Measurements from ENCODE around the gene HOXA13.

HOXA13 gene

GRCh38 chr7:27175626-27176523 is 24.0 kb downstream of the HOXA13 start (continued):
- TF ChIP-seq ZNF510 (tag by site-specific recombination; IDR thresholded peaks at IDR 0.05; ENCODE audit: insufficient replicate concordance) (no peak), FEZF1 (tag by site-specific recombination; IDR thresholded peaks at IDR 0.05) (peak; percentile 51; the same call in 1 of the 2 replicates), ZNF121 (tag by site-specific recombination; IDR thresholded peaks at IDR 0.05) (no peak), ZXDB (tag by site-specific recombination; IDR thresholded peaks at IDR 0.05) (0 out of 2 replicates have a peak, but pooled peaks have one; percentile 8), ZNF658 (tag by site-specific recombination; IDR thresholded peaks at IDR 0.05) (no peak), ZBTB7A (tag by site-specific recombination; IDR thresholded peaks at IDR 0.05; ENCODE audit: low read depth) (no peak), TCF7L2 (IDR thresholded peaks at IDR 0.05; ENCODE audit: borderline replicate concordance, low read depth, low read length) (no peak), ZBTB17 (tag by site-specific recombination; IDR thresholded peaks at IDR 0.05) (peak; percentile 55; the same call in 1 of the 2 replicates), ZNF596 (tag by site-specific recombination; IDR thresholded peaks at IDR 0.05) (peak; percentile 55; the same call in 1 of the 2 replicates), ZIC2 (tag by site-specific recombination; IDR thresholded peaks at IDR 0.05) (0 out of 2 replicates have a peak, but pooled peaks have one; percentile 18), SCRT1 (tag by site-specific recombination; IDR thresholded peaks at IDR 0.05; ENCODE audit: borderline replicate concordance) (0 out of 2 replicates have a peak, but pooled peaks have one; percentile 28), ZBTB1 (tag by site-specific recombination; IDR thresholded peaks at IDR 0.05) (no peak), ZNF366 (tag by site-specific recombination; conservative IDR thresholded peaks at IDR 0.05) (peak; percentile 84), ZBTB20 (tag by site-specific recombination; IDR thresholded peaks at IDR 0.05) (no peak), ZNF26 (tag by site-specific recombination; IDR thresholded peaks at IDR 0.05) (no peak), ZNF2 (tag by site-specific recombination; IDR thresholded peaks at IDR 0.05) (no peak)
- TF ChIP-seq, protein P1, sequence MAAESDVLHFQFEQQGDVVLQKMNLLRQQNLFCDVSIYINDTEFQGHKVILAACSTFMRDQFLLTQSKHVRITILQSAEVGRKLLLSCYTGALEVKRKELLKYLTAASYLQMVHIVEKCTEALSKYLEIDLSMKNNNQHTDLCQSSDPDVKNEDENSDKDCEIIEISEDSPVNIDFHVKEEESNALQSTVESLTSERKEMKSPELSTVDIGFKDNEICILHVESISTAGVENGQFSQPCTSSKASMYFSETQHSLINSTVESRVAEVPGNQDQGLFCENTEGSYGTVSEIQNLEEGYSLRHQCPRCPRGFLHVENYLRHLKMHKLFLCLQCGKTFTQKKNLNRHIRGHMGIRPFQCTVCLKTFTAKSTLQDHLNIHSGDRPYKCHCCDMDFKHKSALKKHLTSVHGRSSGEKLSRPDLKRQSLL (tag by site-specific recombination; IDR thresholded peaks at IDR 0.05) = 0 out of 2 replicates have a peak, but pooled peaks have one; percentile 10
- TF ChIP-seq, protein P2, sequence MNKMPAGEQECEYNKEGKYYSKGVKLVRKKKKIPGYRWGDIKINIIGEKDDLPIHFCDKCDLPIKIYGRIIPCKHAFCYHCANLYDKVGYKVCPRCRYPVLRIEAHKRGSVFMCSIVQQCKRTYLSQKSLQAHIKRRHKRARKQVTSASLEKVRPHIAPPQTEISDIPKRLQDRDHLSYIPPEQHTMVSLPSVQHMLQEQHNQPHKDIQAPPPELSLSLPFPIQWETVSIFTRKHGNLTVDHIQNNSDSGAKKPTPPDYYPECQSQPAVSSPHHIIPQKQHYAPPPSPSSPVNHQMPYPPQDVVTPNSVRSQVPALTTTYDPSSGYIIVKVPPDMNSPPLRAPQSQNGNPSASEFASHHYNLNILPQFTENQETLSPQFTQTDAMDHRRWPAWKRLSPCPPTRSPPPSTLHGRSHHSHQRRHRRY (tag by site-specific recombination; IDR thresholded peaks at IDR 0.05) = no peak

- ChIA-PET POLR2A (interaction anchor here (0.6 to 11.2 kb wide), 12 partner anchors 9 to 1312 kb away, joined by 3 to 237 read pairs (median 4); partner anchors contain the start of genes CBX3, HOXA11, HOXA13 and HOXA3), CTCF (interaction anchor here (0.7 to 2.2 kb wide), 2 partner anchors 9 to 466 kb away, joined by 3 to 7 read pairs; partner anchors contain the start of gene HOXA11)
- Histone ChIP-seq H3K9me3 (ENCODE audit: control insufficient read depth, insufficient read depth, low read depth, low read length) (no peaks in the 10 kb centered on the region), H3K27ac (ENCODE audit: extremely low read depth, low read depth, low read length) (peak overlapping the region; percentile 100), H3K4me3 (ENCODE audit: low read depth, low read length) (peak overlapping the region; percentile 76), H3K4me1 (ENCODE audit: control insufficient read depth, insufficient read depth, low read length) (peaks cover 10% of the 10 kb centered on the region), H3K36me3 (ENCODE audit: control insufficient read depth in 2 of 2, insufficient read depth in 1 of 2, low read length in 2 of 2) (peaks cover 8% of the 10 kb centered on the region in 2 experiments)
- TF ChIP-seq HOXD13 (CRISPR knock-in tag; IDR thresholded peaks at IDR 0.05; ENCODE audit: borderline replicate concordance) (no peak), KLF9 (tag by site-specific recombination; IDR thresholded peaks at IDR 0.05; ENCODE audit: low read depth) (peak; percentile 87), YY1 (tag by site-specific recombination; IDR thresholded peaks at IDR 0.05) (0 out of 2 replicates have a peak, but pooled peaks have one; percentile 0), ZNF112 (tag by site-specific recombination; IDR thresholded peaks at IDR 0.05) (no peak), KLF8 (tag by site-specific recombination; IDR thresholded peaks at IDR 0.05) (peak; percentile 63), ZNF404 (tag by site-specific recombination; IDR thresholded peaks at IDR 0.05) (no peak), ZNF473 (tag by site-specific recombination; IDR thresholded peaks at IDR 0.05) (no peak), ZBTB8A (tag by site-specific recombination; IDR thresholded peaks at IDR 0.05) (0 out of 2 replicates have a peak, but pooled peaks have one; percentile 8), KLF7 (tag by site-specific recombination; IDR thresholded peaks at IDR 0.05; ENCODE audit: borderline replicate concordance) (no peak), FEZF1 (tag by site-specific recombination; IDR thresholded peaks at IDR 0.05) (peak; percentile 89), ZNF776 (tag by site-specific recombination; IDR thresholded peaks at IDR 0.05; ENCODE audit: borderline replicate concordance) (no peak), ZFHX2 (tag by site-specific recombination; conservative IDR thresholded peaks at IDR 0.05) (peak; percentile 37; the same call in 1 of the 2 replicates)
These were observed 24.8 kb downstream of the HOXA13 start for GRCh38 chr7:27174874-27175625.
